SU-DHL-6 (cell line): Measurements from ENCODE around the gene KRT16.
"Not testable (repeated sequence)": the region's sequence is repeated elsewhere in the genome, so short reads cannot be mapped to it uniquely, and the experiment has no call there.

Source experiments
- H2AFZ ChIP-seq: fragments of 200-600 bp; sonication (generic); 2 replicates; pipeline ENCODE4 v1.6.1; 2014; ENCODE audit warnings: low read depth, mild to moderate bottlenecking, moderate library complexity, mixed read lengths, antibody characterized with exemption, low read length; ENCODE audit not compliant: severe bottlenecking
- H3F3A ChIP-seq: fragments of 200-600 bp; shearing (Covaris generic); 2 replicates; pipeline ENCODE4 v1.6.0; 2016; ENCODE audit warnings: antibody characterized with exemption, mild to moderate bottlenecking; ENCODE audit not compliant: insufficient read depth
- H3K27ac ChIP-seq: fragments of 200-600 bp; sonication (generic); 2 replicates; pipeline ENCODE4 v1.5.1; 2016; ENCODE audit warnings: low read depth, mild to moderate bottlenecking, low read length, moderate library complexity, mixed read lengths
- H3K27me3 ChIP-seq: fragments of 200-600 bp; sonication (generic), shearing (Covaris generic); 2 replicates; pipeline ENCODE4 v1.6.0; 2014; ENCODE audit warnings: mild to moderate bottlenecking, low read length
- H3K36me3 ChIP-seq: fragments of 200-600 bp; sonication (generic); 2 replicates; pipeline ENCODE4 v1.6.1; 2014; ENCODE audit warnings: mild to moderate bottlenecking, low read length, mixed read lengths
- H3K4me2 ChIP-seq: fragments of 300-600, 200-600 bp; shearing (Covaris generic), sonication (generic); 2 replicates; pipeline ENCODE4 v1.6.0; 2014; ENCODE audit warnings: low read length, low read depth, mild to moderate bottlenecking; ENCODE audit not compliant: poor library complexity, severe bottlenecking
- H3K4me3 ChIP-seq: fragments of 200-600 bp; sonication (generic); 2 replicates; pipeline ENCODE4 v1.5.1; 2014; ENCODE audit warnings: antibody characterized with exemption, low read length, mild to moderate bottlenecking, mixed read lengths; ENCODE audit not compliant: insufficient read depth, poor library complexity, severe bottlenecking
- H3K79me2 ChIP-seq: fragments of 200-600 bp; sonication (generic); 2 replicates; pipeline ENCODE4 v1.6.1; 2014; ENCODE audit warnings: mild to moderate bottlenecking, low read length, moderate library complexity; ENCODE audit not compliant: insufficient read depth
- H3K9ac ChIP-seq: fragments of 200-600 bp; sonication (generic); 2 replicates; pipeline ENCODE4 v1.7.0; 2014; ENCODE audit warnings: mild to moderate bottlenecking, low read length
- H3K9me2 ChIP-seq: fragments of 200-600 bp; sonication (generic); replicated peaks from 2 replicates; pipeline ENCODE4 v1.6.1; 2014; ENCODE audit warnings: low read length; ENCODE audit not compliant: insufficient read depth
- H3K9me3 ChIP-seq: fragments of 200-600 bp; sonication (generic); 2 replicates; pipeline ENCODE4 v1.6.1; 2014; ENCODE audit warnings: low read length, mixed read lengths; ENCODE audit not compliant: insufficient read depth
- H4K20me1 ChIP-seq: fragments of 200-600 bp; sonication (generic); 2 replicates; pipeline ENCODE4 v1.6.1; 2014; ENCODE audit warnings: low read depth, mild to moderate bottlenecking, antibody characterized with exemption, low read length, moderate library complexity, mixed read lengths
- CTCF ChIP-seq: fragments of 200-600 bp; sonication (generic); IDR thresholded peaks from one replicate; pipeline ENCODE4 v1.5.1; 2017; ENCODE audit warnings: antibody characterized with exemption, mild to moderate bottlenecking, low read length, moderate library complexity; ENCODE audit not compliant: insufficient read depth, poor library complexity, severe bottlenecking
- EZH2phosphoT487 ChIP-seq: fragments of 200-600 bp; sonication (generic), shearing (Covaris generic); conservative IDR thresholded peaks from 2 replicates; pipeline ENCODE4 v1.6.1; 2018; ENCODE audit warnings: mild to moderate bottlenecking, antibody characterized with exemption, low read length, moderate library complexity, mixed read lengths

KRT16 gene

GRCh38 chr17:41624208-41625101 is 11.9 kb upstream of the KRT16 start, which contains the start of gene KRT17:
KRT17 (minus strand) TSS chr17:41624575; CDS start chr17:41624509, 66 bp downstream.
- Histone ChIP-seq H3K9ac (no peak within 1 kb of the TSS), H3K4me3 (no peak within 1 kb of the TSS), H2AFZ (no peak within 1 kb of the TSS), H3K4me2 (no peak within 1 kb of the TSS), H3K27me3 (no peaks in the 10 kb centered on the region), H3K9me3 (no peaks in the 10 kb centered on the region), H4K20me1 (no peaks in the 10 kb centered on the region), H3K36me3 (no peaks in the 10 kb centered on the region), H3K27ac (no peak within 1 kb of the TSS), H3K9me2 (no peaks in the 10 kb centered on the region), H3K79me2 (no peaks in the 10 kb centered on the region), H3F3A (no peaks in the 10 kb centered on the region)
- TF ChIP-seq EZH2phosphoT487 = no peak
- TF ChIP-seq CTCF = no peak

GRCh38 chr17:41623184-41623861 is 10.8 kb upstream of the KRT16 start:
- not testable (repeated sequence) for H3F3A ChIP-seq, H3K27ac ChIP-seq, H3K9me2 ChIP-seq, H3K9me3 ChIP-seq, H4K20me1 ChIP-seq, H3K4me3 ChIP-seq, H3K4me2 ChIP-seq, H3K27me3 ChIP-seq, H3K79me2 ChIP-seq, H3K9ac ChIP-seq, H3K36me3 ChIP-seq, H2AFZ ChIP-seq

GRCh38 chr17:41622340-41623183 is 10.0 kb upstream of the KRT16 start:
- not testable (repeated sequence) for H3F3A ChIP-seq, H3K27me3 ChIP-seq, H3K79me2 ChIP-seq, H3K9me3 ChIP-seq, H4K20me1 ChIP-seq, H3K4me2 ChIP-seq, H2AFZ ChIP-seq, H3K9ac ChIP-seq, H3K4me3 ChIP-seq, H3K9me2 ChIP-seq, H3K36me3 ChIP-seq, H3K27ac ChIP-seq

GRCh38 chr17:41621916-41622315 is 9.3 kb upstream of the KRT16 start:
- Histone ChIP-seq H3K79me2 (no peaks in the 10 kb centered on the region), H2AFZ (no peak overlapping the region), H3K27me3 (no peaks in the 10 kb centered on the region), H3K4me3 (no peak overlapping the region), H3K9me2 (no peaks in the 10 kb centered on the region), H4K20me1 (no peaks in the 10 kb centered on the region), H3K36me3 (no peaks in the 10 kb centered on the region), H3K4me2 (no peak overlapping the region), H3K27ac (no peak overlapping the region), H3F3A (no peaks in the 10 kb centered on the region), H3K9me3 (no peaks in the 10 kb centered on the region), H3K9ac (no peak overlapping the region)
- no peak for TF ChIP-seq EZH2phosphoT487
- TF ChIP-seq CTCF = no peak

GRCh38 chr17:41621435-41621817 is 8.9 kb upstream of the KRT16 start:
- not testable (repeated sequence) for H3K27ac ChIP-seq, H3K9me2 ChIP-seq, H3K79me2 ChIP-seq, H2AFZ ChIP-seq, H3K36me3 ChIP-seq, H3K9me3 ChIP-seq, H3K9ac ChIP-seq, H4K20me1 ChIP-seq, H3K4me2 ChIP-seq, H3F3A ChIP-seq, H3K4me3 ChIP-seq, H3K27me3 ChIP-seq
